ENCODE results near the gene CNEP1R1.

Gene CNEP1R1

DNA sequence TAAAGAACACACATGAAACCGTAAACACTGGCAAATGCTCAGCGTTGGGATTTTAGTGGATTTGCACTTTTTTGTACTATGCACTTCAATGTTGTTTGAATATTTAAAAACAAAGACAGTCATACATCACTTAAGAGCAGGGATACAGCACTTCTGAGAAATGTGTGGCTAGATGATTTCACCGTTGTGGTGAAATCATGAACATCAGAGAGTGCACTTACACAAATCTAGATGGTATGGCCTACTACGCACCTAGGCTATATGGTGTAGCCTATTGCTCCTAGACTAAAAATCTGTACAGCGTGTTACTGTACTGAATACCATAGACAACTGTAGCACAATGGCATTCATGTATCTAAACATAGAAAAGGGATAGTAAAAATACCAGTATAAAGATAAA is 37.6 kb upstream of the CNEP1R1 start:
- Histone ChIP-seq H3K79me1 (ENCODE audit: low read length) (no peaks in the 10 kb centered on the region), H3K56ac (ENCODE audit: low read length) (no peak overlapping the region), H4K8ac (ENCODE audit: low read depth, low read length) (no peak overlapping the region), H3K27me3 (ENCODE audit: insufficient read depth, low read length, poor library complexity) (no peaks in the 10 kb centered on the region), H2AK5ac (ENCODE audit: low read length) (no peak overlapping the region), H3K4me3 (ENCODE audit: low read length) (no peak overlapping the region), H2BK120ac (ENCODE audit: low read depth, low read length) (no peak overlapping the region), H3K9ac (ENCODE audit: low read length) (no peak overlapping the region), H3K27ac (ENCODE audit: low read depth, low read length) (no peak overlapping the region), H2BK15ac (replicated peaks; ENCODE audit: low read depth) (no peak overlapping the region), H3K4me1 (ENCODE audit: control insufficient read depth, low read depth, low read length) (no peaks in the 10 kb centered on the region), H2BK5ac (ENCODE audit: low read length) (no peak overlapping the region), H3K4me2 (ENCODE audit: low read length) (no peak overlapping the region), H4K5ac (ENCODE audit: low read length) (no peak overlapping the region), H3K4ac (ENCODE audit: low read depth, low read length) (no peak overlapping the region), H3K23ac (ENCODE audit: low read length) (no peak overlapping the region), H3K18ac (ENCODE audit: low read length) (no peak overlapping the region), H3K36me3 (ENCODE audit: control insufficient read depth, insufficient read depth, low read length) (no peaks in the 10 kb centered on the region), H3K79me2 (ENCODE audit: control insufficient read depth, insufficient read depth, low read length) (no peaks in the 10 kb centered on the region)
- DNase-seq: no peak
- no CpG with 5 or more reads among the region's 5 CpGs for WGBS (ENCODE audit: extremely low coverage, insufficient coverage, low lambda C conversion rate)

DNA sequence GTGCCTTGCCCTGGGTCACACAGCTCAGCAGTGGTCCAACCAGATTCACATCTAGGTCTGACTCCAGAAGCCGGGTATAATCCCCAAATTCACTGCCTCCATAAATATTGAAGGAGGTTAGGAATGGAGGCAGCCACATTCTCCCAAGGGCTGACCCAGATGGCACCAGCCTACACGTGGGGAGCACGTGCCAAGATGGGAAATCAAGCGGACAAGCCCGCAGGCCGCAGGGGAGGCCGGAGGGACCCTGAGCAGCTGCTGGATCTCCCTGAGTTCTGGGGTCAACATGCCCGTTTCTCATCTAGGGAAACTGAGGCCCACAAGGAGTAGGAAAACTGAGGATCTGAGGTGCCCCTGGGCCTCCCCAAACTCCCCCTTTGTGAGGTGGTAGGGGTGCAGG is 32.2 kb upstream of the CNEP1R1 start:
- no CpG with 5 or more reads among the region's 8 CpGs for WGBS (ENCODE audit: extremely low coverage, insufficient coverage, low lambda C conversion rate)
- H3K4me3 ChIP-seq (ENCODE audit: low read length): no peak overlapping the region

DNA sequence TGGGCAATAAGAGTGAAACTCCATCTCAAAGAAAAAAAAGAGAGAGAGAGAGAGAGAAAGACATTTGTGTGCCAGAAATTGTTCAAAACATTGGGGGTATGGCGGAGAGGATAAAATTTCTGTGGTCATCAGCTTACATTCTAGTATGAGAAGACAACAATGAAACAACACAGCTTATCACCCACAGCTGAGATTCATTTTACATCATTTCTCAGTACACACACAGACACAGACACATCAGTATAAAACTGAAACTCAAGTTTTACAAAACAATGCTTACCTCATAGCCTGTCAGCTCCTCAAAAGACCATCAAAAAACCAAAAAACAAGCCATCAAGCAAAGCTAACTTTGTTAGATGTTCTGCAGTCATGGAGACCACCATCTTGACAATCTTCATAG is 31.4 kb upstream of the CNEP1R1 start:
- no peak overlapping the region for H4K8ac ChIP-seq (ENCODE audit: low read depth, low read length)
- H2BK15ac ChIP-seq (replicated peaks; ENCODE audit: low read depth): no peak overlapping the region
- DNase-seq: no peak
- H3K79me1 ChIP-seq (ENCODE audit: low read length): no peaks in the 10 kb centered on the region
- no peak overlapping the region for H3K27ac ChIP-seq (ENCODE audit: low read depth, low read length)
- no peaks in the 10 kb centered on the region for H3K27me3 ChIP-seq (ENCODE audit: insufficient read depth, low read length, poor library complexity)
- H3K4me1 ChIP-seq (ENCODE audit: control insufficient read depth, low read depth, low read length): no peaks in the 10 kb centered on the region
- no peak overlapping the region for H3K9ac ChIP-seq (ENCODE audit: low read length)
- H2BK120ac ChIP-seq (ENCODE audit: low read depth, low read length): no peak overlapping the region
- WGBS (ENCODE audit: extremely low coverage, insufficient coverage, low lambda C conversion rate): no CpG with 5 or more reads among the region's 1 CpG
- H3K4ac ChIP-seq (ENCODE audit: low read depth, low read length): no peak overlapping the region
- no peak overlapping the region for H3K4me2 ChIP-seq (ENCODE audit: low read length)
- H3K56ac ChIP-seq (ENCODE audit: low read length): no peak overlapping the region
- H2BK5ac ChIP-seq (ENCODE audit: low read length): no peak overlapping the region
- H3K79me2 ChIP-seq (ENCODE audit: control insufficient read depth, insufficient read depth, low read length): no peaks in the 10 kb centered on the region
- H3K18ac ChIP-seq (ENCODE audit: low read length): no peak overlapping the region
- H3K36me3 ChIP-seq (ENCODE audit: control insufficient read depth, insufficient read depth, low read length): no peaks in the 10 kb centered on the region
- no peak overlapping the region for H3K23ac ChIP-seq (ENCODE audit: low read length)
- no peak overlapping the region for H3K4me3 ChIP-seq (ENCODE audit: low read length)
- no peak overlapping the region for H2AK5ac ChIP-seq (ENCODE audit: low read length)
- no peak overlapping the region for H4K5ac ChIP-seq (ENCODE audit: low read length)

More for the DNA sequence above, 32.2 kb upstream of the CNEP1R1 start:
- Histone ChIP-seq H3K79me1 (ENCODE audit: low read length) (no peaks in the 10 kb centered on the region), H3K4me1 (ENCODE audit: control insufficient read depth, low read depth, low read length) (no peaks in the 10 kb centered on the region), H3K56ac (ENCODE audit: low read length) (no peak overlapping the region), H2BK120ac (ENCODE audit: low read depth, low read length) (no peak overlapping the region), H3K18ac (ENCODE audit: low read length) (no peak overlapping the region), H3K4ac (ENCODE audit: low read depth, low read length) (no peak overlapping the region), H2AK5ac (ENCODE audit: low read length) (no peak overlapping the region), H3K4me2 (ENCODE audit: low read length) (no peak overlapping the region), H3K36me3 (ENCODE audit: control insufficient read depth, insufficient read depth, low read length) (no peaks in the 10 kb centered on the region), H3K23ac (ENCODE audit: low read length) (no peak overlapping the region), H4K5ac (ENCODE audit: low read length) (no peak overlapping the region), H3K79me2 (ENCODE audit: control insufficient read depth, insufficient read depth, low read length) (no peaks in the 10 kb centered on the region), H3K27me3 (ENCODE audit: insufficient read depth, low read length, poor library complexity) (no peaks in the 10 kb centered on the region), H4K8ac (ENCODE audit: low read depth, low read length) (no peak overlapping the region), H3K9ac (ENCODE audit: low read length) (no peak overlapping the region), H2BK5ac (ENCODE audit: low read length) (no peak overlapping the region), H3K27ac (ENCODE audit: low read depth, low read length) (no peak overlapping the region), H2BK15ac (replicated peaks; ENCODE audit: low read depth) (no peak overlapping the region)
- DNase-seq: no peak

DNA sequence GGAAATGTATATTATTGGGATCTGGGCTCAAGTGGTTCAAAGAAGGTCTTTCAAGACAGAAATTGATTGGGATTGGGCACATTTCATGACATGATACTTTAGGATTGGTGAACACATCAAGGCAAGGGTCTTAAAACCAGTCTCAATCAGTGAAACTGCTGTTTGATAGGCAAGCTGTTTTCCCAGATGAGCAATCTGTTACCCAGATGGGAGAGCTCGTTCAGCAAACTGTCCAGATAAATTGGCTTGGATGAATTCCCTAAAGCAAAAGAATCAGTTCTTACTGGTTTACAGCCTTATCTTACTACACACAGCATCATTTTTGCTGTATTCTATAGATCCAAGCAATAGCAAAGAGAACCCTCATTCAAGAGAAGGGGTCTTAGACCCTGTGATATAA is 31.0 kb upstream of the CNEP1R1 start:
- Histone ChIP-seq H3K79me2 (ENCODE audit: control insufficient read depth, insufficient read depth, low read length) (no peaks in the 10 kb centered on the region), H3K27ac (ENCODE audit: low read depth, low read length) (no peak overlapping the region), H3K79me1 (ENCODE audit: low read length) (no peaks in the 10 kb centered on the region), H4K5ac (ENCODE audit: low read length) (no peak overlapping the region), H3K9ac (ENCODE audit: low read length) (no peak overlapping the region), H2BK120ac (ENCODE audit: low read depth, low read length) (no peak overlapping the region), H2BK5ac (ENCODE audit: low read length) (no peak overlapping the region), H2BK15ac (replicated peaks; ENCODE audit: low read depth) (no peak overlapping the region), H3K56ac (ENCODE audit: low read length) (no peak overlapping the region), H4K8ac (ENCODE audit: low read depth, low read length) (no peak overlapping the region), H3K36me3 (ENCODE audit: control insufficient read depth, insufficient read depth, low read length) (no peaks in the 10 kb centered on the region), H3K4ac (ENCODE audit: low read depth, low read length) (no peak overlapping the region), H3K4me2 (ENCODE audit: low read length) (no peak overlapping the region), H2AK5ac (ENCODE audit: low read length) (no peak overlapping the region), H3K23ac (ENCODE audit: low read length) (no peak overlapping the region), H3K27me3 (ENCODE audit: insufficient read depth, low read length, poor library complexity) (no peaks in the 10 kb centered on the region), H3K4me1 (ENCODE audit: control insufficient read depth, low read depth, low read length) (no peaks in the 10 kb centered on the region), H3K4me3 (ENCODE audit: low read length) (no peak overlapping the region), H3K18ac (ENCODE audit: low read length) (no peak overlapping the region)
- no CpG with 5 or more reads among the region's 1 CpG for WGBS (ENCODE audit: extremely low coverage, insufficient coverage, low lambda C conversion rate)
- no peak for DNase-seq

DNA sequence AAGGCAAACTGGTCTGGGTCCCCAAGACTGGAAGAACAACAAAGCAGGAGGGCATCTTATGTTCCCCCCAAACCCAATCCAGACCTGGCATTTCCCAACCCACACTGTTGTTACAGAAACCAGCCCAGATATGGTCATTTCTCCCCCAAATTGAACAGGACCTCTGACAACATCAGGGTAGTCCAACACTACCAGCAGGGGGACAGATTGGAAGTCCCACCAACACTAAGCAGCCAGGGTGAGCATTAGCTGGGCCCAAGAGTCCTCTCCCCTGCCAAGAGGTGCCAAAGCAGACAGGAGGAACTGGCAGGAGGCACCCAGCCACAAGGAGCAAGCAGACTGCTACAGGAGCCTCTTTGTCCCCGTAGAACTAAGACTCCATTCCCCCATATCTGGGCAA is 29.3 kb upstream of the CNEP1R1 start:
- Histone ChIP-seq H3K79me1 (ENCODE audit: low read length) (no peaks in the 10 kb centered on the region), H3K4me2 (ENCODE audit: low read length) (no peak overlapping the region), H4K5ac (ENCODE audit: low read length) (no peak overlapping the region), H2BK15ac (replicated peaks; ENCODE audit: low read depth) (no peak overlapping the region), H3K27ac (ENCODE audit: low read depth, low read length) (no peak overlapping the region), H3K79me2 (ENCODE audit: control insufficient read depth, insufficient read depth, low read length) (no peaks in the 10 kb centered on the region), H4K8ac (ENCODE audit: low read depth, low read length) (no peak overlapping the region), H3K9ac (ENCODE audit: low read length) (no peak overlapping the region), H2AK5ac (ENCODE audit: low read length) (no peak overlapping the region), H3K4me1 (ENCODE audit: control insufficient read depth, low read depth, low read length) (no peaks in the 10 kb centered on the region), H3K27me3 (ENCODE audit: insufficient read depth, low read length, poor library complexity) (no peaks in the 10 kb centered on the region), H3K4me3 (ENCODE audit: low read length) (no peak overlapping the region), H2BK5ac (ENCODE audit: low read length) (no peak overlapping the region), H3K36me3 (ENCODE audit: control insufficient read depth, insufficient read depth, low read length) (no peaks in the 10 kb centered on the region), H3K23ac (ENCODE audit: low read length) (no peak overlapping the region), H3K4ac (ENCODE audit: low read depth, low read length) (no peak overlapping the region), H3K56ac (ENCODE audit: low read length) (no peak overlapping the region), H3K18ac (ENCODE audit: low read length) (no peak overlapping the region), H2BK120ac (ENCODE audit: low read depth, low read length) (no peak overlapping the region)
- DNase-seq: no peak
- no CpG with 5 or more reads among the region's 1 CpG for WGBS (ENCODE audit: extremely low coverage, insufficient coverage, low lambda C conversion rate)

DNA sequence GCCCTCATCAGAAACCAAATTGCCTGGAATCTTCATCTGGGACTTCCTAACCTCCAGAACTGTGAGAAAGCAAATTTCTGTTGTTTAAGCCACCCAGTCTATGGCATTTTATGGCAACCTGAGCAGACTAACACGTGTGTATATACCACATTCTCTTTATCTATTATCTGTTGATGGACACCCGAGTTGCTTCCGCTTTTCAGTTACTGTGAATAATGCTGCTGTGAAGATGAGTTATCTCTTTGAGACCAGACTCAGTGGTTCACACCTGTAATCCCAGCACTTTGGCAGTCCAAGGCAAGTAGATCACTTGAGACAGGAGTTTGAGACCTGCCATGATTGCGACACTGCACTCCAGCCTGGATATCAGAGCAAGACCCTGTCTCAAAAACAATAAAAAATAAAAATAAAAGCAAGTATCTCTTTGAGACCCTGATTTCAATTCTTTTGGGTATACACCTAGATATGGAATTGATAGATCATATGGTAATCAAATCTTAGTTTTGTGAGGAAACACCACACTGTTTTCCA is 27.2 kb upstream of the CNEP1R1 start:
- DNase-seq: no peak
- WGBS (ENCODE audit: extremely low coverage, insufficient coverage, low lambda C conversion rate): no CpG with 5 or more reads among the region's 4 CpGs

More for the DNA sequence above, 27.2 kb upstream of the CNEP1R1 start:
- Histone ChIP-seq H3K36me3 (ENCODE audit: control insufficient read depth, insufficient read depth, low read length) (no peaks in the 10 kb centered on the region), H3K4me2 (ENCODE audit: low read length) (no peak overlapping the region), H3K27ac (ENCODE audit: low read depth, low read length) (no peak overlapping the region), H4K8ac (ENCODE audit: low read depth, low read length) (no peak overlapping the region), H2BK5ac (ENCODE audit: low read length) (no peak overlapping the region), H4K5ac (ENCODE audit: low read length) (no peak overlapping the region), H3K9ac (ENCODE audit: low read length) (no peak overlapping the region), H3K4me3 (ENCODE audit: low read length) (no peak overlapping the region), H3K79me1 (ENCODE audit: low read length) (no peaks in the 10 kb centered on the region), H3K18ac (ENCODE audit: low read length) (no peak overlapping the region), H2AK5ac (ENCODE audit: low read length) (no peak overlapping the region), H3K23ac (ENCODE audit: low read length) (no peak overlapping the region), H3K79me2 (ENCODE audit: control insufficient read depth, insufficient read depth, low read length) (no peaks in the 10 kb centered on the region), H2BK15ac (replicated peaks; ENCODE audit: low read depth) (no peak overlapping the region), H3K4me1 (ENCODE audit: control insufficient read depth, low read depth, low read length) (no peaks in the 10 kb centered on the region), H3K56ac (ENCODE audit: low read length) (no peak overlapping the region), H3K4ac (ENCODE audit: low read depth, low read length) (no peak overlapping the region), H2BK120ac (ENCODE audit: low read depth, low read length) (no peak overlapping the region), H3K27me3 (ENCODE audit: insufficient read depth, low read length, poor library complexity) (no peaks in the 10 kb centered on the region)

Measured in mesendoderm (in vitro differentiated cells).